Lower leg skin (tissue), 3 donors: ENCODE data around the gene CWH43.

Experiments used
- POLR2A ChIP-seq, 2 donors: fragments of 450-650 bp; IDR thresholded peaks; one replicate each; pipeline ENCODE4 v1.6.1; 2016 to 2017; ENCODE audit warnings: antibody characterized with exemption in 2 of 2, mild to moderate bottlenecking in 1 of 2, moderate library complexity in 1 of 2
- TF ChIP-seq, protein P1 (sequence below), 3 donors: fragments of 450-650 bp; IDR thresholded peaks; one replicate each; pipeline ENCODE4 v1.5.1; 2016; ENCODE audit warnings: antibody characterized with exemption in 3 of 3, mild to moderate bottlenecking in 3 of 3, moderate library complexity in 2 of 3

DNA sequence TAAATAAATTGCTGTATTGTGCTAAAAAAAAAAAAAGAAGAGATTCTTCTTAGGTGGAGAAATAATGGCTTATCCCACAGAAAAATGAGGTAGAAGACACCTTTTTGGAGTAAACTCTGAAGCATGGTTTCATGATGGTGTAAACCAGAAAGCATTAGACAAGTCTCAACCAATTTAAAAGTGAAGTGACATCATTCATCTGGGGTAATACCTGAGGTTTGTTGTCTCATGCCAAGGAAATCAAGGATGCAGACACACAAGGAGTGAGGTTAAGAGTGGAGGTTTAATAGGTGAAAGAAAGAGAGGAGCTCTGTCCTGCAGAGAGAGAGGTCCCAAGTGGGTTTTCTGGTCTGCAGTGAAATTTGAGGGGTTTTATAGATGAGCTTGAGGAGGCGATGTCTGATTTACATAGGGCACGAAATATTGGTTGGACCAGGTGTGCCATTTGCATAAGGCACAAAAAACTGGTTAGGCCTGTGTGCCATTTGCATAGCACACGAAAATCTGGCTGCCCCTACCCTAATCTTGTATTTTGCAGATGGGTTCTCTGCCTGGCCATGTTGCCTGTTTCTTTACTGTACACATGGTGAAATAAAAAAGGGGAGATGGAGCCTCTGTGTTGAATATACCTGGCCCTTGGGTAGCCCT lies 25.0 kb upstream of the CWH43 start:
- TF ChIP-seq, protein P1, sequence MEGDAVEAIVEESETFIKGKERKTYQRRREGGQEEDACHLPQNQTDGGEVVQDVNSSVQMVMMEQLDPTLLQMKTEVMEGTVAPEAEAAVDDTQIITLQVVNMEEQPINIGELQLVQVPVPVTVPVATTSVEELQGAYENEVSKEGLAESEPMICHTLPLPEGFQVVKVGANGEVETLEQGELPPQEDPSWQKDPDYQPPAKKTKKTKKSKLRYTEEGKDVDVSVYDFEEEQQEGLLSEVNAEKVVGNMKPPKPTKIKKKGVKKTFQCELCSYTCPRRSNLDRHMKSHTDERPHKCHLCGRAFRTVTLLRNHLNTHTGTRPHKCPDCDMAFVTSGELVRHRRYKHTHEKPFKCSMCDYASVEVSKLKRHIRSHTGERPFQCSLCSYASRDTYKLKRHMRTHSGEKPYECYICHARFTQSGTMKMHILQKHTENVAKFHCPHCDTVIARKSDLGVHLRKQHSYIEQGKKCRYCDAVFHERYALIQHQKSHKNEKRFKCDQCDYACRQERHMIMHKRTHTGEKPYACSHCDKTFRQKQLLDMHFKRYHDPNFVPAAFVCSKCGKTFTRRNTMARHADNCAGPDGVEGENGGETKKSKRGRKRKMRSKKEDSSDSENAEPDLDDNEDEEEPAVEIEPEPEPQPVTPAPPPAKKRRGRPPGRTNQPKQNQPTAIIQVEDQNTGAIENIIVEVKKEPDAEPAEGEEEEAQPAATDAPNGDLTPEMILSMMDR (IDR thresholded peaks at IDR 0.05): no peak
- TF ChIP-seq POLR2A (IDR thresholded peaks at IDR 0.05): no peak
